Measurements from ENCODE around the gene TMEM270. TPM values are rescaled to one million over a fixed set of nuclear protein-coding genes. Genes with fewer than 3 reads are reported as not detected.
"Not testable (repeated sequence)": the region's sequence is repeated elsewhere in the genome, so short reads cannot be mapped to it uniquely, and the experiment has no call there.

The TMEM270 gene
- total RNA-seq, 1 experiment from 2014 or later, result not detected

DNA sequence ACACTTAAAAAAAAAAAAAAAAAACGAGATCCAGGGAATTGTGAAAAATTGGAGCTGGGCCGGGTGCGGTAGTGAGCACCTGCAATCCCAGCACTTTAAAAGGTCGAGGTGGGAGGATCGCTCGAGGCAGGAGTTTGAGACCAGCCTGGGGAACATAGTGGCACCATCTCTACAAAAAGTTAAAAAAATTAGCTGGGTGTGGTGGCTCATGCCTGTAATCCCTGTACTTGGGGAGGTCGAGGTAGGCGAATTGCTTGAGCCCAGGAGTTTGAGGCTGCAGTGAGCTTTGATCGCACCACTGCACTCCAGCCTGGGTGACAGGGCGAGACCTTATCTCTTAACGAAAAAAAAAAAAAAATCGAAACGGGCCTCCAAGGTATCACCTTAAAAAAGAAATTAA lies 28.2 kb upstream of the TMEM270 start:
- DNase-seq (ENCODE audit: low read depth), result no peak

DNA sequence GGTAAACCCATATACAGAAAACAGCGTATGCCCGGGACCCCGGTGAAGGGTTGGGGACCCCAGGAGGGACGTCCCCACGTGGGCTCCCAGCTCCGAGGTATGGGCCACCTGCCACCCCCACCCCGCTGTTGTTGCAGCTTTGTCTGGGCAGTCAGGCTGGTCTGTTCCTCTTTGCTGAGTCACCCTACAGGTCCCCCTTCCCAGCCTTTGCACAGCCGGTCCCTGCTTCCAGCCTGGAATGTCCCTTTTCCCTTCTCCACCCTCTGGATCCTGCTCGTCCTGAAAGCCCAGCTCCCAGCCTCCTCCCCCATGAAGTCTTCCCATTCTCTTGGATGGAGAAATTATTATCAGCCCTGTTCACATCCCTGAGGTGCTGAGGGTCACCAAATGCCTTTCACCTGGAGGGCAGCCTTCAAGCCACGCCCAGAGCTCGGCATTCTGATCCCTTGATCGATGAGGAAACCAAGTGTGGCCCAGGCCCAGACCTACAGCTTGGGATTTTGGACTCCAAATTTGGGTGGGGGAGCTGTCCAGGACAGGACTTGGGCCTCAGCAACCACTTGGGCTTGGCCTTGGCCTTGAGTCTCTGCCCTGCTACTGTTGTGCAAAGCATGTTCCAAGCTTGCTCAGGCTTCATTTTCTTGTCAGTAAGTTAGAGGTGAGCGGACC lies 27.6 kb upstream of the TMEM270 start:
- no peak for DNase-seq (ENCODE audit: low read depth)

DNA sequence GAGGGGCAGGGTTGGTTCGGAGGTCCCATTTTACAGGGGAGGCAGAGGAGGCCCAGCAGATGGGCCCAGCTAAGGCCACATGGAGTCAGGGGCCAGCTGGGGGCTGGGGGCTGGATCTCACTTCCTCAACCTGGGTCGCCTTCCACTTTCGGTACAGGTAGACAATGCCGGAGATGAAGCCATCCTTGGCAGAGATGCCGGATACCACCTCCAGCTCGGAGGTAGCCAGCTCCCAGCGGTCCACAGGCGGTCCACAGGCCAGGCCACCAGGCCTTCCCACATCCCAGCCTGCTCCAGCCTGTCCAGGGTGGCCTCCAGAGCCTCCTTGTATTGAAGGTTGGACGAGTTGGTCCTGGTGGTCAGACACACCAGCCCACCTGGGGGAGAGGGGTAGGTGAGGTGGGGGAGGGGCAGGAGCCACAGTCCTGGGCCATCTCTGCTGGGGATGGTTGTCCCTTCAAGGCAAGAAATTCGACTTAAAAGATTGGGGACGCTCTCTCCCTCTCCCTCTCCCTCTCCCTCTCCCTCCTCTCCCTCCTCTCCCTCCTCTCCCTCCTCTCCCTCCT lies 26.2 kb upstream of the TMEM270 start:
- DNase-seq (ENCODE audit: low read depth), result no peak

DNA sequence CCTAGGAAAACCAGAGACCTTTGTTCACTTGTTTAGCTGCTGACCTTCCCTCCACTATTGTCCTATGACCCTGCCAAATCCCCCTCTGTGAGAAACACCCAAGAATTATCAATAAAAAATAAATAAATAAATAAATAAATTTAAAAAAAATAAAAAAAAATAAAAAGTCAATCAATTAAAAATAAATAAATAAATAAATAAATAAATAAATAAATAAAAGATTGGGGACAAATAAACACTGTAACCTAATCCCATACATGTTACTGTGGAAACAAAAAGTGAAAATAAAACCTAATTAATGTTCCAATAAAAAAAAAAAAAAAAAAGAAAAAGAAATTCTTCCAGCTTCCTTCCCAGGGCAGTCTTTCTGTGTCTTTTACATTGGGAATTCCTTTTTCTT lies 23.8 kb upstream of the TMEM270 start:
- DNase-seq (ENCODE audit: low read depth), result not testable (repeated sequence)

DNA sequence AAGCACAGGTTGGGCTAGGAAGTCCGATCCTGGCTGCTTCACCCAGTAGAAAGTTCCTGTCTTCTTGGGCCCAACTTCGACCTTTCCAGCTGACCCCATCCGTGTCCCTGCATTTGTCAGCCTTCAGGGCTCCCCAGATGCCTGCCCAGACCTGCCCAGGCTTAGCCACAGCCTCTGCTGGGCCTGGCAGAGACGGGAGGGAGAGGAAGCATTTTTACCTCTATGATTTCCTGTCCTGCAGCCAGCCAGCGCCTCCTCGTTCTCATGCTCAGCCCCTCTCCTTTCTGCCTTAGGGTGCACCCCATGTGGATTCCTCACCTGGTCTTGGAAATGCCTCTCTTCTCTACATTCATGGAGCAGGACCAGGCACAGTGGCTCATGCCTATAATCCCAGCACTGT lies 22.3 kb upstream of the TMEM270 start:
- no peak for DNase-seq (ENCODE audit: low read depth)

DNA sequence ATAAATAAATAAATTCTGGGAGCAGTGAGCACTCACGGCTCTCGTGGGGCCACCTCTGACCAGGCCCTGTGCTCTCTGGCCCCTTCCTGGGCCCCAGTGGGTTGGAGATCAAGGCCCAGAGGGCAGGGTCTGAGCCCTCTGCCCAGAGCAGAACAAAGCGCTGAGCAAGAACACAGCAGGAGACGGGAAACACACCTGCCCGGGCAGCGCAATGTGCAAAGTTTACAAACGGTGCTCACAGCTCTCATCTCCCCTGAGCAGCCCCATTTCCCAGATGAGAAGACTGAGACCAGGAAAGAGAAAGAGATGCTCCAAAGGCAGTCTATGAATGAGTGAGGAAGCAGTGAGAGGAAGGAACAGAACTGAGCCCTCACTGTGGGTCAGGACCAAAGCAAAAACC lies 21.7 kb upstream of the TMEM270 start:
- DNase-seq (ENCODE audit: low read depth), result no peak

DNA sequence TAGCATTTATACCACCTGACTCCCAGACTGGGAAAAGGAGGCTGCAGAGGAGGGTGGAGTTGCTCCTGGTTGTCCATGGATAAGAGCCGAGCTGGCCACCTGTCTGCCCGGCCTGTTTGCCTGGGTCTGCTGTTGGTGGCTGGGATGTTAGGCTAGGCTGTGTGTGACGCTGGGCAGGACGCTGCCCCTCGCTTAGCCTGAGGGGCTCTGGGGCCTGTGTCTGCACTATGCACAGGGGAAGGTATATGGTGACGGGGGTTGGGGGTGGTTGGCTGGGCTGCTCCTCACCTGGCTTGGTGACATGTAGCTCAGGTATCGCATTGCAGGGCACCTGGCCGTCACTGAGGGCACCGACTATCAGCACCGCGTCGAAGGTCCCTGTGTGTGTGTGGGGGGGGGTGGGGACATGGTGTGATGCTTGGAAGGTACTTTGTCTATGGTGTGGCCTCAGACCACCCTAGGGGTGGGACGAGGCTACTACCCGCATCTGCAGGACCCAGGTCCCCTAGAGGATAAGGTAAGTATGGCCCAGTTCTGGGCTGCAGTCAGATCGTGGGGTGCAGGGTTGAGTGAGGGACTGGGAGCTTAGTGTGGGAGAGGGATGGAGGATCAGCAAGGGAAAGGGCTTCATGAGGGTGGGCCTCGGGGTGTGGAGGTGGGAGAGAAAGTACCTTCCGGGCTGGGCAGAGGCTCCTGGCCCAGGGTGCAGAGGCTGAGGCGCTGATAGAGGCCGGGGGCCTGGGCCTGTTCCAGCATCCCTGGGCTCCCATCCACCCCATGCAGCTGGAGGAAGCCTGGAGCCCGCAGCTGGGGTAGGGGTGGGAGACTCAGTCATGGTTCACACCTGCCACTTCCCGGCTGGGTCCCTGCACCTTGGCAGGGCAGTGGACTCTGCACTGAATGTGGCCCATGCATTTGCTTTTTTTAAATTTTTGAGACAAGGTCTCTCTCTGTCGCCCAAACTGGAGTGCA lies 20.9 kb upstream of the TMEM270 start:
- DNase-seq (ENCODE audit: low read depth), result no peak

DNA sequence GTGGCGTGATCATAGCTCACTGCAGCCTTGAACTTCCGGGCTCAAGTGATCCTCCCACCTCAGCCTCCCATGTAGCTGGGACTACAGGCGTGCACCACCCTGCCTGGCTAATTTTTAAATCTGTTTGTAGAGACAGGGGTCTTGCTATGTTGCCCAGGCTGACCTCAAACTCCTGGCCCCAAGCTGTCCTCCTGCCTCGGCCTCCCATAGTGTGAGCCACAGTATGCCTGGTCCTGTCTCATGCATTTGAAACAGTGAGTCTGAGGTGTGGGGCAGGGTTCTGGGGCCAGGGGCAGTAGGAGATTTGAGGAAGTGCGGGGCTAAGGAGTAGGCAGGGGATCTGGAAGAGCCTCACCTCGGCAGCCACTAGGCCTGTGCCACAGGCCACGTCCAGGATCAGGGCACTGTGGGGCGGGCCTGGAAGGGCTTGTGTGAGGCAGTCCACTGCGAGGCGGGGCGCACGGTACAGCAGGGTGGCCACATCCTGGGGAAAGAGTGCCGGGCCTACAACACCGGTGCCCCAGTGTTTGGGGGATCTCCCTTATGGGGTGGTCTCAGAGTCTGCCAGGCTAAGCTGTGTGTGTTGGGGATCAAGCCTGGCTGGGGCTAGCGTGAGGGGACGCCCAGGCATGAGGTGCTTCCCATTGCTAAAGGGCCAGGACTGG lies 20.1 kb upstream of the TMEM270 start:
- DNase-seq (ENCODE audit: low read depth), result no peak

DNA sequence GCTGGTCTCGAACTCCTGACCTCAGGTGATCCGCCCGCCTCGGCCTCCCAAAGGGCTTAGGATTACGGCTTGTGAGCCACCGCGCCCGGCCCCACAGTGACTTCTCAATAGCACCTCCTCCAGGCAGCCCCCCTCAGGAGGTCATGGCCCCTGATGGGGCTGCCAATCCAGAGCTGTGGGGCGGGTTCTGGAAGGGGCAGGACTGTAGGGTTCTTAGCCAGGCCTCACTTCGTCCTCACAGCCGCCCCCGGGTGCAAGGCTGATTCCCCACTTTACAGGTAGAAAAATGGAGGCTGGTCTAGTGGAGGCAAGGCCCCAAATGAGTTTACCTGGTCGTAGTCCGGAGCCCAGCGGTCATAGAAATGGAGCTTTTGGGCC lies 19.3 kb upstream of the TMEM270 start:
- no peak for DNase-seq (ENCODE audit: low read depth)

DNA sequence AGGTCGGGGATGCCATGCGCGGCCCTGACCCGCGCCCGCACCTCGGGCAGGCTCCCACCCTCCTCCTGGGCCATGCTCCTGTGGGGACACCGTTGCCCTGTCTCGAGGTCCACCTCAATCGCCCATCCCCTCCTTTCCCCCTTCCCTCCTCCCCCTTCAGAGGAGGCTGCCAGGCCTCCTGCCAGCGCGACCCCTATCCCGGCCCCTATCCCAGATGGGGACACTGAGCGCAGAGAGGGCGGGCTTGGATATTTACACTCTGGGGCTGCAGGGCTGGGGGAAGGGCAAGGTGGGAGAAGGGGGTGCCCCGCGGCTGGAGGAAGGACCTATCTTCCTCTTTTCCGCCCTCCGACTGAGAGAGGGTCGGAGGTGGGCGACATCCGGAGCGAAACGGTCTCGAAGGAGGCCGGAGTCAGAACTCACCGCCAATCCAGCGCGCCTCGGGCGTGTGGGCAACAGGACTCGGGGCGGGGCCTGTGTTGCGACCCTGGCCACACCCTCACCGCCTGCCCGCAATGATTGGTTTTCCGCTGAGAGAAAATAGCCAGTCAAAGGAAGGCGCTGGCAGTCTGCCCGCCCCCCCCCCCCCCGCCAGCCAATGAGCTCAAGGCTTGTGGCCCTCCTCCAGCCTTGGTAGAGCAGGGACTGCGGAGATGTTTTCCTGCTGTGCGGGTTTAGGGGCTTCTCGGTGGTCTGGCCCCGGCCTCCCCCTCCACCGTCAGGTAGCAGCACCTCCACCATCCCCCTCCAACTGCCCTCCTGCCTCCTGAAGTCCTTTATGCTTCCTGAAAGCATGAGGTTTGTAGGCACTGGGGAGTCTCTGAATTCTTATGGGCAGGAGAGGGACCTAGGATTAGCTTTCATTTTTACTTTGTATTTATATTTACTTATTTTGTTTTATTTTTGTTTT lies 18.6 kb upstream of the TMEM270 start, which contains the start of gene METTL27:
METTL27 (minus strand) TSS at position 450 of the 910 bp plus-strand sequence; CDS start at position 74, 376 bp downstream.
- DNase-seq (ENCODE audit: low read depth), result peak; percentile 91

DNA sequence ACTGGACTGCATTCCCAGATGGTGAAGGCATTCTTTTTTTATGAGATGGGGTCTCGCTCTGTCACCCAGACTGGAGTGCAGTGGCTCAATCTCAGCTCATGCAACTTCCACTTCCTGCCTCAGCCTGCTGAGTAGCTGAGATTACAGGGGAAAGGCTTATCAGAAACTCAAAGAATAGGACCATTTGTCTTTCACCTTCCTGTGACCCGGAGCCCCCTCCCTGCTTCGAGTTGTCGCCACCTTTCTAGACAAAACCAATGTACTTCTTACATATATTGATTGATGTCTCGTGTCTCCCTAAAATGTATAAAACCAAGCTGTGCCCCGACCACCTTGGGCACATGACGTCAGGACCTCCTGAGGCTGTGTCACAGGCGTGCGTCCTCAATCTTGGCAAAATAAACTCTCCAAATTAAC lies 16.8 kb upstream of the TMEM270 start:
- no peak for DNase-seq (ENCODE audit: low read depth)

DNA sequence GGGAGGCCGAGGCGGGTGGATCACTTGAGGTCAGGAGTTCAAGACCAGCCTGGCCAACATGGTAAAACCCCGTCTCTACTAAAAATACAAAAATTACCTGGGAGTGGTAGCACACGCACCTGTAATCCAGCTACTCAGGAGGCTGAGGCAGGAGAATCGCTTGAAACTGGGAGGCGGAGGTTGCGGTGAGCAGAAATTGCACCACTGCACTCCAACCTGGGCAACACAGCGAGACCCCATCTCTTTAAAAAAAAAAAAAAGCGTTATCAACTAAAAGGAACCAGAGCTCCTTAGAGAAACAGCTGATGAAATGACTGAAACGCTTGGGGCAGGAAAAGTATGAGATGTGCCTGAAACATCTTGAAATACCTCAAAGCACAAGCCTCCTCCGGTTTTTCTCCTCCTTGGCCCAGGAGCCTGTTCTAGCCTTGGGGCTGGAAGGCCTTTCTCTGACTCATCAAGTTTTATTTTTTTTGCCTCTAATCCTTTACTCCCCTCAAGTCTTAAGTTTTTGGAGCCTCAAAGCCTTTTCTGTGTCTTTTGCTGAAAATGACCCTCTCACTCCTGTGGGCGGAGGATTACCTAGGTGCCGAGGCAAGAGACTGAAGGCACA lies 16.0 kb upstream of the TMEM270 start:
- peak; percentile 37 for DNase-seq (ENCODE audit: low read depth)

DNA sequence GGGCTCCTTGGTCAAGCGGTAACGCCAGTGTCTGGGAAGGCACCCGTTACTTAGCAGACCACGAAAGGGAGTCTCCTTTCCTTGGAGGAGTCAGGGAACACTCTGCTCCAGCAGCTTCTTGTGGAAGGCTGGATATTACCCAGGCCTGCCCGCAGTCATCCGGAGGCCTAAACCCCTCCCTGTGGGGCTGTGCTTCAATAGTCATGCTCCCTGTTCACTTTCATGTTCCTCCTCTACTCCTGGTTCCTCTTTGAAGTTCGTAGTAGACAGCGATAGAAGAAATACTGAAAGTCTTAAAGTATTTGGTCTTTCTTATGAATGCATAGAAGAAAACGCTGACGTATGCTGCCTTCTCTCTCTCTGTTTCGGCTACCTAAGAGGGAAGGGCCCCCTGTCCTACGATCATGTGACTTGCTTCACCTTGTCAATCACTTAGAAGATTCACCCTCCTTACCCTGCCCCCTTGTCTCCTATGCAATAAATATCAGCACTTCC lies 15.2 kb upstream of the TMEM270 start:
- not testable (repeated sequence) for DNase-seq (ENCODE audit: low read depth)

DNA sequence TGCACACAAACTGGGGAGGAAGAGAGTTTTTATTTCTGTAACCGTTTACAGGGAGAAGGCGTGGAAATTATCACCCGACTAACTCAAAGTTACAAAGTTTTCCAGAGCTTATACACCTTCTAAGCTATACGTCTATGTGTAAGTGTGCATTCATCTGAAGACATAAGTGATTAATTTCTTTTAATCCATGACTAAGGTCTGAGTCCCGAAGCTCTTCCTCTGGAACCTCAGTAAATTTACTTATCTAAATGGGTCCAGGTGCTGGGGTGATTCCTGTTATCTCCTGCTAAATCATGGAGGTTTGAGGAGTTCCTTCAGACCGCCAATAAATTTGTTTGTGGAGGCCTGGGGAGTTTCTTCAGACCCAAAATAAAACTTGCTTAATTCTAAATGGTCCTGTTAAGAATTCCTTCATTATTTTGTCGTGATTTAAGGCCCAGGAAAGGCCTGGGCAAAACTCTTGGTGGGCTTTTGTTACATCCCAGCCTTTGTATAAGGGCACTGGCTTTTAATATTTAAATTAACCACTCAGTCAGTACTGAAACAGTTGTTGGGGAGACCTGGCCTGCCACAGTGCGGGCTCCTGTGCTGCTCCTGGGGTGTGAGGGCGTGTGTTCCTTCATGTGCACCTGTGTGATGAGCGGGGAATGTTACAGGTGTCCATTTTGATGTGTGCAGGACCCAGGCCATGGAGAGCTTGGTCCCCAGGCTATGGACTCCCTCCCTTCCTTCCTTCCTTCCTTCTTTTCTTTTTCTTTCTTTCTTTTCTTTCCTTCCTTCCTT lies 12.8 kb upstream of the TMEM270 start:
- DNase-seq (ENCODE audit: low read depth), result no peak

DNA sequence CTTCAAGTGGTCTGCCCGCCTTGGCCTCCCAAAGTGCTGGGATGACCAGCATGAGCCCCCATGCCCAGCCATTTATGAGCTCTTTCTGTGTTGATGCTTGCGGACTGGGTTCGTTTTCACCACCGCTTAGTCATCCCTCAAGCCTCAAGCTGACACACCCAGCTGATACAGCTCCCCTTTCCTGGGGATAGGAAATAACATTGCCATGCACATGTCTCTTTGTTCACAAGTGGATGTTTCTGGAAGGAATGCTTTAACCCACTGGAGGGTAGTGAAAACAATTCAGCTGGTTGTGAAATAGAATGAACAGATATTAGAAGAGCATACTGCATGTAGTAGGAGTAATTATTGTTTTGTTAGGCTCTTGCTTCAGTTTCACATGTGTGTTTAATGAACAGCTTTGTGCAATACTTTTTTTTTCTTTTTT lies 10.2 kb upstream of the TMEM270 start:
- DNase-seq (ENCODE audit: low read depth), result peak; percentile 98

DNA sequence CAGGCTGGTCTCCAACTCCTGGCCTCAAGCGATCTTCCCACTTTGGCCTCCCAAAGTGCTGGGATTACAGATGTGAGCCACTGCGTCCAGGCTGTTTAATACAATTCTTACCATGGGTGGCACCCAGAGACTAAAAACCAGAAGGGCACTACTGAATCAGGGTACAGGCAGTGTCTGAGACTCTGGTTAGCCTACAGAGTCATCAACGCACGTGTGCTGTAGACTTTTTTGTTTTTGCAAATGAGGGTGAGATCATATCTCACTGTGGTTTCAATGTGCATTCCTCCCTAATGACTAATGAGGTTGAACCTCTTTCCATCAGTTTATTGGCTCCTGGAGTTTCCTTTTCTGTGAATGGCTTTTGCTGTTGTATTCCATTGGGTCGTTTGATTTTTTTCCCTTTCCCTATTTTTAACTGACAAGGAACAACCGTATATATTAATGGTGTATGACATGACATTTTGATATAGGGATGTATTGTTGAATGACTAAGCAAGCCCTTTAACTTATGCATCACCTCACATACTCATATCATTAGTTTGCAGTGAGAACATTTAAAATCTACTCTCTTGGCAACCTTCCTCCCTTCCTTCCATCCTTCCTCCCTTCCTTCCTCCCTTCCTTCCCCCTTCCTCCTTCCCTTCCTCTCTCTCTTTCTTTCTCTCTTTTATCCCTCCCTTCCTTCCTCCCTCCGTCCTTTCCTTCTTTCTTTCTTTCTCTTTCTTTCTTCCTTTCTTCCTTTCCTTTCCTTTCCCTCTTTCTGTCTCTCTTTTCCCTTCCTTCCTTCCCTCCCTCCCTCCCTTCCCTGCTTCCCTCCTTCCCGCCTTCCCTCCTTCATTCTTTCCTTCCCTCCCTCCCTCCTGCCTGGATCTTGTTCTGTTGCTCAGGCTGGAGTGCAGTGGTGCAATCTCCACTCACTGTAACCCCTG lies 9.3 kb upstream of the TMEM270 start:
- peak; percentile 100 for DNase-seq (ENCODE audit: low read depth)

DNA sequence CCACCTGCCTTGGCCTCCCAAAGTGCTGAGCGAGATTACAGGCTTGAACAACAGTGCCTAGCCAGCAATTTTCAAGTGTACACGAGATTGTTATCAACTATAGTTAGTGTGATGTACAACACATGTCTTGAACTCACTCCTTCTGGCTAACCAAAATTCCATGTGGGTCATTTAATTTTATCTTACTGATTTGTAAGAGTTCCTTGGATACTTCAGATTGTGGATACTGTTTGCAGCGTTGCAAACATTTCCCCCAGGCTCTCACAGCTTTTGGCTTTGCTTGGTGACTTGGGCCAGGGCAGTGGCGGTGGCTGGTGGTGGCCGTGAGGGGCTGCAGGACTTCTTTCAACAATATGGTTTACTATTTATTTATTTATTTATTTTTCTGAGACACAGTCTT lies 8.5 kb upstream of the TMEM270 start:
- no peak for DNase-seq (ENCODE audit: low read depth)

DNA sequence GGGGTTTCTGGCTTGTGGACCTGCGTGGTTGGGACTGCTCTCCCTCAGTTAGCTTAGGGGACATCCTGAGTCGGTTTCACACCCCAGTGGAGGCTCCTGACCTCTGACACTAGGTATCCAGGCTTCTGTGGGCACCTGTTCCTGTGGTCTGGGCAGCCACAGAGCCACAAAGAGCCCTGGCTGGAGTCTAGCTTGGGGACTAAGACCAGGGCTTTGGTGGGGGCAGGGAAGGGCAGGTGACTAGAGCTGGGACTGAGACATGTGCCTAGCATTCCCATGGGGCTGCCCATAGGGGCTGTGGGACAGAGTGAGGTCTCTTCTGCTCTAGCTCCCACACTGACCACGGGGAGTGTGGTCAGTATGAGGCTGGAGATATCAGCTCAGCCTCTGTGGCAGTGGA lies 4.0 kb upstream of the TMEM270 start:
- DNase-seq (ENCODE audit: low read depth), result no peak

All from LHCN-M2 (cell line).